Smooth muscle cell (in vitro differentiated cells): ENCODE results near the gene XYLT1. TPM values are rescaled to one million over a fixed set of nuclear protein-coding genes. Genes with fewer than 3 reads are reported as not detected.

ENCODE experiments used
- DNase-seq: peaks from one replicate; lab custom pipeline; 2025; ENCODE audit not compliant: unreplicated experiment; lab: John Stamatoyannopoulos, UW
- H2AFZ ChIP-seq: fragments of 200-600 bp; sonication (generic); 2 replicates; pipeline ENCODE4 v1.6.0; 2016; ENCODE audit warnings: antibody characterized with exemption, low read depth, mild to moderate bottlenecking
- H3F3A ChIP-seq: fragments of 200-600 bp; sonication (generic); 2 replicates; pipeline ENCODE4 v1.6.0; 2017; ENCODE audit warnings: antibody characterized with exemption, low read depth
- H3K27ac ChIP-seq: fragments of 200-600 bp; sonication (generic); 2 replicates; pipeline ENCODE4 v1.5.1; 2016; ENCODE audit warnings: low read depth, mild to moderate bottlenecking
- H3K27me3 ChIP-seq: fragments of 200-600 bp; sonication (generic); 2 replicates; pipeline ENCODE4 v1.6.1; 2016; ENCODE audit warnings: low read depth, mild to moderate bottlenecking
- H3K36me3 ChIP-seq: fragments of 200-600 bp; sonication (generic); 2 replicates; pipeline ENCODE4 v1.5.1; 2016; ENCODE audit warnings: low read depth
- H3K4me1 ChIP-seq: fragments of 200-600 bp; sonication (generic); 2 replicates; pipeline ENCODE4 v1.5.1; 2016; ENCODE audit warnings: low read depth
- H3K4me2 ChIP-seq: fragments of 200-600 bp; sonication (generic); 2 replicates; pipeline ENCODE4 v1.6.0; 2016; ENCODE audit warnings: mild to moderate bottlenecking
- H3K4me3 ChIP-seq: fragments of 200-600 bp; sonication (generic); 2 replicates; pipeline ENCODE4 v1.5.1; 2016; ENCODE audit warnings: mild to moderate bottlenecking
- H3K79me2 ChIP-seq: fragments of 200-600 bp; sonication (generic); 2 replicates; pipeline ENCODE4 v1.6.0; 2016; ENCODE audit warnings: low read depth, mild to moderate bottlenecking
- H3K9ac ChIP-seq: fragments of 200-600 bp; sonication (generic); 2 replicates; pipeline ENCODE4 v1.6.0; 2016; ENCODE audit warnings: low read depth
- H3K9me3 ChIP-seq: fragments of 200-600 bp; sonication (generic); replicated peaks from 2 replicates; pipeline ENCODE4 v1.5.1; 2016; ENCODE audit warnings: low read depth
- H4K20me1 ChIP-seq: fragments of 200-600 bp; sonication (generic); 2 replicates; pipeline ENCODE4 v1.6.0; 2016; ENCODE audit warnings: low read depth
- WGBS: methylation state at CpG from one replicate; pipeline ENCODE4 v1.1.7; 2016; ENCODE audit warnings: low lambda C conversion rate; 5-methylcytosine and 5-hydroxymethylcytosine counted together
- polyA plus RNA-seq: library from polyadenylated mRNA; unstranded; fragments of >200 nt; fragmentation: Nextera tagmentation; extraction: Ambion mirVana; gene quantifications from 2 replicates; pipeline ENCODE4 v1.2.1, GENCODE V29; 2016
- total RNA-seq: library from RNA; depleted of rRNA; stranded (reverse); fragments of >200 nt; gene quantifications from 2 replicates; pipeline ENCODE4 v1.2.3, GENCODE V29; 2014
- TF ChIP-seq, protein P1 (sequence below): fragments of 200-600 bp; sonication (generic); IDR thresholded peaks from 2 replicates; pipeline ENCODE4 v1.5.1; 2017; ENCODE audit warnings: borderline replicate concordance, mild to moderate bottlenecking, antibody characterized with exemption; ENCODE audit not compliant: insufficient read depth, poor library complexity, severe bottlenecking

The XYLT1 gene
- total and polyA plus RNA-seq, 2 experiments from 2014 or later, result 9.5 to 19.9 TPM

DNA sequence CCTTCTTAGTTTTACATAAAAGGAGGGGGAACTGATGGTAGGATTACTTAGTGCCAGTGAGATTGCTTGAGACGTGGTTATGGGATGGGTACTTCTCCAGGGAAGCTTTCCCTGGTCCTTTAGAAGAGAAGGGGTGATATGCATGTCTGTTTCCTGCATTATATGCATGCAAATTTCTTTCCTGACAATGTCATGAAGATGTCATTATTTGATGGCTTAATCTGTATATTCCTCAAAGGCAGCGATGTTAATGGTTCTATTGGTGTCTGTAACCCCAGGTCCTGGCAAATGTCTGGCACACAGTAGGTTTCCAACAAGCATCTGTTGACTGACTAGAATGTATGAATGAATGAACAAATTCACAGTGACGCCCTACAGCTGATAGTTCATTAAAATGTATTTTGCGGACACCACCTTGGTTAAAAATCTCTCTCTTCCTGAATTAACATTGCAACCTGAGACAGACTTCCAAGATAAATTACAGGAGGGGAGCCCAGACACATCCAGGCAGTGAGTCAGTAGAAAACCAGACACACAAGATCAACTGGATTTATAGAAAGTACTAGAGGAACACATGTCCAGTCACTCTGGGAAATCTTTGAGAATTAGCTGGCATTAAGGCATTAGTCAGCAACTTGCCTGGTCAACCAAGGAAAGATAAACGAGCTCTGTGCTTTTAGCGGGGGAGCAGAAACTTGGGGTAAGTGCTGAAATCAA, 293.4 kb downstream of the XYLT1 start:
- TF ChIP-seq, protein P1, sequence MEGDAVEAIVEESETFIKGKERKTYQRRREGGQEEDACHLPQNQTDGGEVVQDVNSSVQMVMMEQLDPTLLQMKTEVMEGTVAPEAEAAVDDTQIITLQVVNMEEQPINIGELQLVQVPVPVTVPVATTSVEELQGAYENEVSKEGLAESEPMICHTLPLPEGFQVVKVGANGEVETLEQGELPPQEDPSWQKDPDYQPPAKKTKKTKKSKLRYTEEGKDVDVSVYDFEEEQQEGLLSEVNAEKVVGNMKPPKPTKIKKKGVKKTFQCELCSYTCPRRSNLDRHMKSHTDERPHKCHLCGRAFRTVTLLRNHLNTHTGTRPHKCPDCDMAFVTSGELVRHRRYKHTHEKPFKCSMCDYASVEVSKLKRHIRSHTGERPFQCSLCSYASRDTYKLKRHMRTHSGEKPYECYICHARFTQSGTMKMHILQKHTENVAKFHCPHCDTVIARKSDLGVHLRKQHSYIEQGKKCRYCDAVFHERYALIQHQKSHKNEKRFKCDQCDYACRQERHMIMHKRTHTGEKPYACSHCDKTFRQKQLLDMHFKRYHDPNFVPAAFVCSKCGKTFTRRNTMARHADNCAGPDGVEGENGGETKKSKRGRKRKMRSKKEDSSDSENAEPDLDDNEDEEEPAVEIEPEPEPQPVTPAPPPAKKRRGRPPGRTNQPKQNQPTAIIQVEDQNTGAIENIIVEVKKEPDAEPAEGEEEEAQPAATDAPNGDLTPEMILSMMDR, result no peak
- no peak for DNase-seq
- peak overlapping the region; percentile 23 for H3K9ac ChIP-seq
- H3F3A ChIP-seq, result peaks cover 12% of the 10 kb centered on the region
- H3K27me3 ChIP-seq, result no peaks in the 10 kb centered on the region
- H3K9me3 ChIP-seq, result no peaks in the 10 kb centered on the region
- H3K4me2 ChIP-seq, result peak overlapping the region; percentile 32
- WGBS, result 8% methylated on average over 6 of the region's 6 CpGs
- no peak overlapping the region for H2AFZ ChIP-seq
- no peaks in the 10 kb centered on the region for H3K36me3 ChIP-seq
- H3K79me2 ChIP-seq, result no peaks in the 10 kb centered on the region
- H3K4me1 ChIP-seq, result peaks cover 10% of the 10 kb centered on the region
- H3K4me3 ChIP-seq, result no peak overlapping the region
- H3K27ac ChIP-seq, result peak overlapping the region; percentile 78
- peaks cover 9% of the 10 kb centered on the region for H4K20me1 ChIP-seq

DNA sequence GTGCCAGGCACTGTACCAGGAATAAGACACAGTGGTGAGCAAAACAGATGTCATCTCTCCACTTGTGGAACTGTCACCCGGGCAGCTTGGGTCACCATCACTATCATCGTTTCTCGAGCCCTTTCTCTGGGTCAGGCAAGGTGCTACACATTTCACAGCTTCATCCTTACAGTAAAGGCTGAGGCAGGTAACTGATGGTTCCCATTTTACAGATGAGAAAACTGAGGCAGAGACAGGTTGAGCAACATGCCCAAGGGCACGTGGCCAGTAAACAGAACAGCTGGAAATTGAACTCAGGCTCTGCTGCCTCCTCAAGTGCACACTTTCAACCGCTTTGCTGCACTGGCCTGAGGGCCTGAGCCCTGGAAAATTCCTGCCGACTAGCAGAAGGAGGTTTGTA, 294.6 kb downstream of the XYLT1 start:
- no peak overlapping the region for H3K4me3 ChIP-seq
- H3K36me3 ChIP-seq, result no peaks in the 10 kb centered on the region
- H3K9ac ChIP-seq, result no peak overlapping the region
- no peak overlapping the region for H3K4me2 ChIP-seq
- no peaks in the 10 kb centered on the region for H3K79me2 ChIP-seq
- TF ChIP-seq, protein P1, result no peak
- no peaks in the 10 kb centered on the region for H3K27me3 ChIP-seq
- H3K9me3 ChIP-seq, result no peaks in the 10 kb centered on the region
- peaks cover 10% of the 10 kb centered on the region for H3K4me1 ChIP-seq
- peaks cover 9% of the 10 kb centered on the region for H4K20me1 ChIP-seq
- DNase-seq, result no peak
- H3K27ac ChIP-seq, result peak overlapping the region; percentile 78
- WGBS, result 95% methylated on average over 6 of the region's 6 CpGs
- H3F3A ChIP-seq, result peaks cover 12% of the 10 kb centered on the region
- no peak overlapping the region for H2AFZ ChIP-seq

DNA sequence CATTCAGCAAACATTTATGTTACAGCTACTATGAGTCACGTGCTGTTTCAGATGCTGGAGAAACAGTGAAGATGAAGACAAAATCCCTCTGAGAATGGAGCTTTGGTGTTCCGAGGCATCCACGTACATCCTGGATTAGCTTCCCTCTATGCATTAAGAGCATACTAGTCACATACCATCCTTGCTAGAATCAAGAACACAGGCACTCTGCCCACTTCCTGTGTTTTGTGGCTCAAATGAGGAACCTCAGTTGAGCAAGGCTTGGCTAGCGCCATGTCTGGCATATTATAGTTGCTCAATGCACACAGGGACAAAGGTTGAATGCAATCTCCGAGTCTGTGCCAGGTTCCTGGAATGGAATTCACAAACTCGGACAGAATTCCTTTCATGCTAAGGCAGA, 297.5 kb downstream of the XYLT1 start:
- peak overlapping the region; percentile 61 for H3K27ac ChIP-seq
- no peaks in the 10 kb centered on the region for H3K9me3 ChIP-seq
- H3K27me3 ChIP-seq, result no peaks in the 10 kb centered on the region
- peaks cover 10% of the 10 kb centered on the region for H3K4me1 ChIP-seq
- H3K9ac ChIP-seq, result no peak overlapping the region
- TF ChIP-seq, protein P1, result no peak
- H3K4me3 ChIP-seq, result no peak overlapping the region
- 24% methylated on average over 6 of the region's 6 CpGs for WGBS
- H4K20me1 ChIP-seq, result peaks cover 9% of the 10 kb centered on the region
- no peaks in the 10 kb centered on the region for H3K79me2 ChIP-seq
- DNase-seq, result no peak
- no peak overlapping the region for H2AFZ ChIP-seq
- H3K36me3 ChIP-seq, result no peaks in the 10 kb centered on the region
- H3K4me2 ChIP-seq, result peak overlapping the region; percentile 55
- peaks cover 12% of the 10 kb centered on the region for H3F3A ChIP-seq
